ENCODE data around the gene REC8.

DNA sequence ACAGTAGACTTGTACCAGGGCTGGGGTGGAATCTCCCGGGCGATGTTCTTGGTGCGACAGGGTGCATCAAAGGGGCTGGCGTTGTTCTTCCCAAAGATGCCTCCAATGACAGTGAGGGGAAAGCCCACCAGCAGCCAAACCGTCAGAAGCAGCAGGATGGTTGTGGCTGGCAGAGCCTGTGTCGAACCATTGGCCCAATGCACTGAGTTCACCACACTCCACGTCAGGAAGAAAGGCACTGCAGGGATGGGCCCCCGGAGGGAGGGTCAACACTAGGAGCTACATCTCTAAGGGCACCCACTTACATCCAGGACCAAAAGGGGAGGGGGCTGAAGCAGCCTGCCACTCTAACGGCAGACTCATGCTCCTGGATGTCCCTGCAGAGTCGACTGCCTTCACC is 18.5 kb downstream of the REC8 start:
- no peak for TF ChIP-seq POLR2A (IDR thresholded peaks at IDR 0.05)
- TF ChIP-seq, protein P1, sequence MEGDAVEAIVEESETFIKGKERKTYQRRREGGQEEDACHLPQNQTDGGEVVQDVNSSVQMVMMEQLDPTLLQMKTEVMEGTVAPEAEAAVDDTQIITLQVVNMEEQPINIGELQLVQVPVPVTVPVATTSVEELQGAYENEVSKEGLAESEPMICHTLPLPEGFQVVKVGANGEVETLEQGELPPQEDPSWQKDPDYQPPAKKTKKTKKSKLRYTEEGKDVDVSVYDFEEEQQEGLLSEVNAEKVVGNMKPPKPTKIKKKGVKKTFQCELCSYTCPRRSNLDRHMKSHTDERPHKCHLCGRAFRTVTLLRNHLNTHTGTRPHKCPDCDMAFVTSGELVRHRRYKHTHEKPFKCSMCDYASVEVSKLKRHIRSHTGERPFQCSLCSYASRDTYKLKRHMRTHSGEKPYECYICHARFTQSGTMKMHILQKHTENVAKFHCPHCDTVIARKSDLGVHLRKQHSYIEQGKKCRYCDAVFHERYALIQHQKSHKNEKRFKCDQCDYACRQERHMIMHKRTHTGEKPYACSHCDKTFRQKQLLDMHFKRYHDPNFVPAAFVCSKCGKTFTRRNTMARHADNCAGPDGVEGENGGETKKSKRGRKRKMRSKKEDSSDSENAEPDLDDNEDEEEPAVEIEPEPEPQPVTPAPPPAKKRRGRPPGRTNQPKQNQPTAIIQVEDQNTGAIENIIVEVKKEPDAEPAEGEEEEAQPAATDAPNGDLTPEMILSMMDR (IDR thresholded peaks at IDR 0.05) = no peak

Data from ovary (tissue), 3 donors.